Inflammatory macrophage (primary cell): ENCODE data around the gene SPATA32.

Experiments used
- DNase-seq, 2 donors: peaks; one replicate each; pipeline ENCODE4 v3.0.0-alpha.2; 2020 to 2022

SPATA32 gene

DNA sequence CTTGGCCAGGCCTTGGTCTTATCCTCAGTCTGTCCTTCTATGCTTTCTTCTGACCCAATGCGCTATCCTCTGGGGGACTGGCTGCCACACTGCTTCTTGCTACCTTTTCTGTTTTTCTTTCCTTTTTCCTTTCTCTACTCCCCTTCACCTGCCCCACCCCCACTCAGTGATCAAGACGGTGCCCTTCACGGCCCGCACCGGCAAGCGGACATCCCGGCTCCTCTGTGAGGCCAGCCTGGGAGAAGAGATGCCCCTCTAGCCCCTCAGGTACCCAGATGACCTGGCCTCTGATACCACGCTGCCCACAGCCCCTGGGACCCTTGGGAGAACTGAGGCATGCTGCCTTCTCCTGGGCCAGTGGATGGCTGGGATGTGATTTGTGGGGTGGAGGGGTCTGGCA is 15.6 kb downstream of the SPATA32 start:
- no peak for DNase-seq

DNA sequence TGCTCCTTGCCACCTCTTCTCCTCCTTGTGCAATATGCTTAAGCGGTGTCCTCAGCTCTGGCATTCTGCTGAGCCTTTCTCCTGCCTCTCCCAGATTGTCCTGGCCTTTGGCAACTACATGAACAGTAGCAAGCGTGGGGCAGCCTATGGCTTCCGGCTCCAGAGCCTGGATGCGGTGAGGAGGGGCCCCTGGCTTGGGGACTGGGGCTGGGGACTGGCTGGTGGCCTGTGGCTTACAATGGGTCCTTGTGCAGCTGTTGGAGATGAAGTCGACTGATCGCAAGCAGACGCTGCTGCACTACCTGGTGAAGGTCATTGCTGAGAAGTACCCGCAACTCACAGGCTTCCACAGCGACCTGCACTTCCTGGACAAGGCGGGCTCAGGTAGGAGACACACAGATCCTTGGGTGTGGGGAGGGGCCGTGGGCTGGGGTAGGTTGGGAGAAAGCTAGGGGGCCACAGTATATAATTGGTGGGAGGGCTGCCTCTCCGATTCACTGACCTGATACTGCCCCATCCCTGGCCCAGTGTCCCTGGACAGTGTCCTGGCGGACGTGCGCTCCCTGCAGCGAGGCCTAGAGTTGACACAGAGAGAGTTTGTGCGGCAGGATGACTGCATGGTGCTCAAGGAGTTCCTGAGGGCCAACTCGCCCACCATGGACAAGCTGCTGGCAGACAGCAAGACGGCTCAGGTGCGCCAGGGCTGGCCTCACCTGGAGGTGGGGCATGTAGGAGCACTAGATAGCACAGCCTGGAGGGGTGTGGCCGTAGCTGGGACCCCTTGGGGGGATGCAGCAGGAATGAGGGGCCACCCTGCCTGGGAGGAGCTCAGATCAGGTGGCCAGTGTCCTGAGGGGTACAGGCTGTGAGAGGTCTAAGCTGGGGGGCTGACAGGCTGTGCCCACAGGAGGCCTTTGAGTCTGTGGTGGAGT is 16.9 kb downstream of the SPATA32 start:
- no peak for DNase-seq

DNA sequence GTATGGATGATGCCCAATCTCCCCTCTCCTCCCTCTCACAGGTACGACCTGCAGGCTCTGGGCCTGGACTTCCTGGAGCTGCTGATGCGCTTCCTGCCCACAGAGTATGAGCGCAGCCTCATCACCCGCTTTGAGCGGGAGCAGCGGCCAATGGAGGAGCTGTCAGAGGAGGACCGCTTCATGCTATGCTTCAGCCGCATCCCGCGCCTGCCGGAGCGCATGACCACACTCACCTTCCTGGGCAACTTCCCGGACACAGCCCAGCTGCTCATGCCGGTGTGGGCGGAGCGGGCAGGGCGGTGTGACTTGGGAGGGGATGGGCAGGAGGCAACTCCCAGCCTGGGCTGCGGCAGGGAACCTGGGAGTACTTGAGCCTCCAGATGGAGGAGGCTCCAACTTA is 18.1 kb downstream of the SPATA32 start:
- no peak for DNase-seq

DNA sequence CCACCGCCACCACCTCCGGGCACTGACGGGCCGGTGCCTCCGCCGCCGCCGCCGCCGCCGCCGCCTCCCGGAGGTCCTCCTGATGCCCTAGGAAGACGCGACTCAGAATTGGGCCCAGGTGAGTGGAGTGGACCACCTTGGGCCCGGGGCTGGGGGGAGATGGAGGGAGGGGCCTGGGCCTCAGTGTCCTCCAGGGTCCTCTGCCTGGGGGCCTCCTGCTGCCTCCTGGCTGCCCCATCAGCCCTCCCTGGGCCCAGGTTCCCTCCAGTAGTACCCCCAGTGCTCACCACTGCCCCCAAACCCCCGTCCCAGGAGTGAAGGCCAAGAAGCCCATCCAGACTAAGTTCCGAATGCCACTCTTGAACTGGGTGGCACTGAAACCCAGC is 19.9 kb downstream of the SPATA32 start:
- no peak for DNase-seq

DNA sequence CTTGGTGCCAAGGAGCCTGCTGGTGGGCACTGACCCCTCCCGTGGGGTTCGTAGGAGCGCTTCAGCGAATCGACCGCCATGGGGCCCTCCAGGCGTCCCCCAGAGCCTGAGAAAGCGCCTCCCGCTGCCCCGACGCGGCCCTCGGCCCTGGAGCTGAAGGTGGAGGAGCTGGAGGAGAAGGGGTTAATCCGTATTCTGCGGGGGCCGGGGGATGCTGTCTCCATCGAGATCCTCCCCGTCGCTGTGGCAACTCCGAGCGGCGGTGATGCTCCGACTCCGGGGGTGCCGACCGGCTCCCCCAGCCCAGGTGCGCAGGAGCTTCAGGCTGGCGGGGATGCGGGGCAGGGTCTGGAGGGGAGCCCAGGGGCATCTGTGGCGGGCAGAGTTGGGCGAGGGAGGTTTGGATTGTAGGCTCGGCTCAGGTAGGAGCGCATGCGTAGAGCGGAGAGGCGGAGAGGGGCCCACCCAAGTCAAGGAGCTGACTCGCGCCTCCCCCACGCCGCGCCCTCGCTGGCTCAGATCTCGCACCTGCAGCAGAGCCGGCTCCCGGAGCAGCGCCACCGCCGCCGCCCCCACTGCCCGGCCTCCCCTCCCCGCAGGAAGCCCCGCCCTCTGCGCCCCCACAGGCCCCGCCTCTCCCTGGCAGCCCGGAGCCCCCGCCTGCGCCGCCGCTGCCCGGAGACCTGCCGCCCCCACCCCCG is 20.4 kb downstream of the SPATA32 start:
- DNase-seq, result no peak

DNA sequence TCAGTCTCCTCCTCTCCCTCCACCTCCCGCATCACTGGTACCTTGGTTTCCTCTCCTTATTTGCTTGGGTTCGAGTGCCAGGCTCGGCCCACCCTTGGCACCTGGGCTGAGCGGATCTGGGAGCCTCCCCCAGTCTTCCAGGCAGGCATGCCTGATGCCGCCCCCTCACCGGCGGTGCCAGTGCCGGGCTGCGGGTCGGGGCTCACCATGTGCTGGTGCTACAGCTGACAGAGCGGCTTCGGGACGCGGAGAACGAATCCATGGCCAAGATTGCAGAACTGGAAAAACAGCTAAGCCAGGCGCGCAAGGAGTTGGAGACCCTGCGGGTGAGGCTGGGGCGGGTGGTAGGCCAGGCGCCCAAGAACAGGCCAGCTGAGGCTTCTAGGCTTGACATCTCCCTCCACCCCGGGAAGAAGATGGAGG is 21.0 kb downstream of the SPATA32 start:
- no peak for DNase-seq

DNA sequence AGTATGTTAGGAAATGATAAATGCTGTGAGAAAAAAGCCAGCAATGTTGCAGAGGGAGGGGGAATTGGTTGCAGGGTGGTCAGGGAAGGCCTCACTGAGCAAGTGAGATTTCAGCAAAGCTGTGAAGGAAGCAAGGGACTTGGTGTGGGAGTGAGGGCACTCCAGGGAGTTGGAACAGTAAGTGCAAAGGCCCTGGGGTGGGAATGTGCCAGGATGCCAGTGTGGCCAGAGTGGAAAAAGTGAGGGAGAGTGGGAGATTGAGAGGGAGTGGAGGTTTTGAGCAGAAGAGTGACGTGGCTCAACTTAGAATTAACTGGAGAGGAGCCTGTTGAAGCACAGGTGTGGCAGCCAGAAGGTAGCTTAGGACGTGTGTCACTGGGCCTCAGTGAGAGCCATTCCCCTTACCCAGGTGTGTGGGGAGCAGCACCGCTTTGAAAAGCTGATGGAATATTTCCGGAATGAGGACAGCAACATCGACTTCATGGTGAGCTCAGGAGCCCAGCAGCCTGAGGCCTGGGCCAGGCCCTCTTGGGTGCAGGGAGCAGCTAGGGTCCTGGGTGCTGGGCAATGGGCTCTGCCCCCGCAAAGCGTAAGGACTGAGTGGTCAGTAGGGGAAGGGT is 23.6 kb downstream of the SPATA32 start:
- DNase-seq, result no peak

DNA sequence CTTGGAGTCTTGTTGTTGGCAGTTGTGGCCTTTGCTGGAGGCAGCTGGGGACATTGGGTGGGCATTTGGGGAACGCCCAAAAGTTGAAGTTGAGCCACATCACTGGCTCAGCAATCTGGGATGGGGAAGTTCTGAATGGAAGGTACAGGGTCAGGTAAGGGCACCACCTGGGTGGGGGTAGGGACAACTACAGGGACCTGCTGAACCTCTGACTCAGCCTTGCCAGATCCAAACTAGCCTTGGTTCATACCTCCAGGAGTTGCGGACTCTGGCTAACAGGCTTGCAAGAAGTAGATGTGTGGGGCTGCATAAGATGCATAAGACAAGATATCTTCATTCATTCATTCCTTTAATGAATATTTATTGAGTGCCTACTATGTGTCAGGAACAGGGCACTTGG is 24.2 kb downstream of the SPATA32 start:
- DNase-seq, result no peak

DNA sequence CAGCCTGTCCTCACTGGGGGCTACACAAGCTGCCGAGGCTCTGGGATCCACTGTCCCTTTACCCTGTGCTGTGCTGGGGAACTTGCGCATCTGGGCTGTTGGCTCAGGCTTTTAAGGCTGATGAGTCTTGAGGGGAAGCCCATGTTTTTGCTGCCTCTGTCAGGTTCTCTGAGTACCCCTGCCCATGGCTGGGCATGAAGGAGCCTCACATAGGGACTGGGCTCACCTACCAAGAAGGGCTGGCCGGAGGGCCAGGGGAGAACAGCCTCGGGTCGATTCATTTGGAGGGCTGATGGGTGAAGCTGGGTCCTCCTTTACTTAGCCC is 25.6 kb downstream of the SPATA32 start:
- no peak for DNase-seq

DNA sequence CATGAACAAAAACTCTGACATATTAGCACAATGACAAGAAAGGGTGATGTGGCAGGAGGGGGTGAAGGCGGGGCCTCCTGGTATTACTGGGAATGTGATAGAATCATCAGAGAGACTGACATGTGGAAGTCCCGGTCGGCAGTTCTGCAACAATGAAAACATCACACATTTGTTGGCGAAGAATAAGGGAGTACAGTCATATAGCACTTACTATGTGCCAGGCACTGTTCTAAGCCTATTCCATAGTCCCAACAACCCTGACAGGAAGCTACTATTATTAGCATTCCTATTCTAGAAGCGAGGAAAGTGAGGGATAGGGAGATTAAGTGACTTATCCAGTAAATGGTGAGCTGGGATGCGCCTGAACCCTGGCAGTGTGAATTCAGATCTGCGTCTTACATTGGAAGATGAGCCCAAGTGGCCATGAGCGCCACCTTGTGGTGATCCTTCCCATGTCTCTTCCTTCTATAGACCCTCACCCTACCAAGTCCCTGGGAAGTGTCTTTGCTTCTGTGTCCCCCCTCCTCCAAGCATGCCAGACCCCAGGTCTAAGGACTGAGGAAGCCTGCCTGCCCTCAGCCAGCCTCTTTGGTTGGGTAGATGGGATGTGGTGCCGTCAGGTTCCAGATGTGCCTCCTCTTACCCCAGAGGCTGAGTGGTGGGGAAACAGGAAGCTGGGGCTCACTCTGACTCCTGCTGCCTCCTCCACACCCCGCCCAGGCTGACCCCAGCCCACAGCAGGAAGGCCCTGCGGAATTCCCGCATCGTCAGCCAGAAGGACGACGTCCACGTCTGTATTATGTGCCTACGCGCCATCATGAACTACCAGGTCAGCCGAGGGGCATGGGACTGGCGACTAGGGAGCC is 26.2 kb downstream of the SPATA32 start:
- peak; percentile 78 for DNase-seq

DNA sequence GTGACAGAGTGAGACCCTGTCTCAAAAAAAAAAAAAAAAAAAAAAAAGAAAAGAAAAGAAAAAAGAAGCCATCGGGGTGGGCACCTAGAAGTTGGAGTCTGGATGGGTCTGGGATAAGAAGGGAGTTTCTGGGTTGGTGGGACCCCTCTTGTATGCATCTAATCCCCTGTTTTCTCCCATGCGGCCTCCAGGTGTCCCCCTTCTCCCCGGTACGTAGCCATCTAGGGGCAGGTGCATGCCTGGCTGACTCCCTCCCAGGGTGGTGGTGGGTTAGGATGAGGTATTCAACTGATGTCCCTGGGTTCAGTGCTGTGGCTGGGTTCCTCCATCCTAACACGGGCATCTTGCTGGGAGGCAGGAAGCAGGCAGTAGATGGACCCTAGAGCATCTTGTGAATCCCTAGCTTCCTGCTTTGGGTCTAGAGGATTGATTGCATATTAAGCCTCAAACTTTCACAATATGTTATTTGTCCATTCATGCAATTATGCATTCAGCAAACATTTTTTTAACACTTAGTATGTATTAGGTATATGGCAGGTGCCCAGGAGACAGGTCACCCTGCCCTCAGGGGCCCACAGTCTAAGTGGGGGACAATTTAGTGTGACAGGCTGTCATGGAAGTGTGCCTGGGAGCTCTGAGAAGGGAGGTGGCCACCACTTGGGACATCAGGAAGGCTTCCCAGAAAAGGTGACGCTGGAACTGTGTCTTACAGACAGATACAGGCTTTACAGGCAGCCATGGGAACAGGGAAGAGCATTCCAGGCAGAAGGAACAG is 27.1 kb downstream of the SPATA32 start:
- DNase-seq, result peak in 1 of 2 donors; percentile 62

DNA sequence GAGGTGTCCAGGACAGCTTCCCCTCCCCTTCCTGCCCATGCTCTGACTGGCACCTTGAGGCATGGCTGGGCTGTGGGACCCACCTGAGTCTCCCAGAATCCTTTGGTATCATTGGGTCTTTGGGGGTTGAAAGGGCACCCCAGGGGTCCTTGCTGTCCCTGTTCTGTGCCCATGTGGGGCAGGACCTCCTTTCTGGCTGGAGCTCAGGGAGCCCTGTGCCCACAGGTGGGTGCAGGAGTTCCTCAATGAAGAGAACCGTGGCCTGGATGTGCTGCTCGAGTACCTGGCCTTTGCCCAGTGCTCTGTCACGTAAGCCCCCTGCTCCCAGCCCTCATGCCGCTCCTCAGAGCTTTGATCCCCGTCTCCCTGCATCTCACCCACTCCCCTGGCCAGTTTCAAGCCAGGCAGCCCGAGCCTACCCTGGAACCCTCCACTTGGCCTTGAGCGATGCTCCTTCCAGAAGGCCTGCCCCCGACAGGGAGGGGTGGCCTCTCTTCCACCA is 28.4 kb downstream of the SPATA32 start:
- DNase-seq, result no peak

DNA sequence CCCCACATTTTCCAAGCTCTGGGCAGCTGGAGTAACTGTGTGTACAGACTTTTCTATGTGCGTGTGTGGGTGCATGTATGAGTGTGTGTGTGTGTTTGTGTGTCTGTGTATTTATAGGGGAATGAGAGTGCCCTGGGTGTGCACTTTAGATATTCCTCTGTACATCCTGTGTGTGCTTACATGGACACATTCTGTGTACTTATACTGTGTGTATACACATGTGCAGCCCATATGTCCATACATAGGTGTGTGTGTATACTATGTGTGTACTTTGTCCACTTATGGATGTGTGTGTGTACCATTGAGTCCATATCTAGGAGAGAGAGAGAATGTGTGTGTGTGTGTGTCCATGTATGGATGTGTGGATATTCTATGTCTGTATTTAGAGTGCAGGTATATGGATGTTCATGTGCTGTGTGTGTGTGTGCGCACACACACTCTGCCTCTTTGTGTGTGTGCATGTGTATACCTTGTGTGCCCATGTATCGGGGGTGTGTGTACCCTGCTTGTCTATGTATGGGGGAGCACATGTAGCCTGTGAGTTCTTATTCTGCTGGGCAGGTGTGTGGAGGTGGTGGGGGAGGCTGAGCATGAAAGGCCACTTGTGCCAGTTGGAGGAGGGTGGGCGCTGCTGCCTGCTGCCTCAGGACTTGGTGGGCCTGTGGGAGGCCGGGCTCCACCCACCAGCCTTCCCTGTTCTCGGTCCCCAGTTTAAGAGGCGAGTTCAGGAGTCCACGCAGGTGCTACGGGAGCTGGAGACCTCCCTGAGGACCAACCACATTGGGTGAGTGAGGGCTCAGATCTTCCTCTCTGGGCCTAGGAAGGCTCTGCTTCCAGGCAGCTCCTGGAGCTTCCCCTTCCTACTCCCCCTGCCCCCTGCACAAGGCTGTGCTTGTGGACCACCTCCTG is 29.1 kb downstream of the SPATA32 start:
- no peak for DNase-seq

DNA sequence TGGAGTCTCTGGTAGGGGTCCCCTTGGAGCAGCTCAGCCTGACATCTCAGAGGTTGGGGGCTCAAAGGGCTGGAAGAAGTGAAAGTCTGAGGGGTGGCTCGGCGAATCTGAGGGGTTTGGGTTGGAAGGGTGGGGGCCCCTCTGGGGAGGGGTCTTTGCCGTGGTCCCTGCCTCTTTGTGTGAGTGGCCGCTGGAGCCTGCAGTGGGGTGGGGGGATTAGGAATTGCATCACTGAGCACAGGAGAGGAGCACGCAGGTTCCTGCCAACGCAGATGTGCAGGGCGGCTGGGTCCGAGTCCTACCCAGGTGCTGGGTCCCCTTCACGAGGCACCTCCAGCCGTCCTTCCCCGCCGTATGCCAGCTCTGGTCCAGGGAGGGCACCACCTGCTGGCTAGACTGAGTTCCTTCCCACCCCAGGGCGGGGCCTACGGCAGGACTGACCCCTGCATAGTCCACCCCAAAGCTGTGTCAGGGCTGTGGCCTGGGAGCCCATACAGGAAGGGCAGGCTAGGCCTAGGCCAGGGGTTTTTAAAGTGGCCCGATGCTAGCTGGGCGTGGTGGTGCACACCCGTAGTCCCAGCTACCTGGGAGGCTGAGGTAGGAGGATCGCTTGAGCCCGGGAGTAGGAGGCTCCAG is 30.3 kb downstream of the SPATA32 start:
- DNase-seq, result peak in 1 of 2 donors; percentile 40

DNA sequence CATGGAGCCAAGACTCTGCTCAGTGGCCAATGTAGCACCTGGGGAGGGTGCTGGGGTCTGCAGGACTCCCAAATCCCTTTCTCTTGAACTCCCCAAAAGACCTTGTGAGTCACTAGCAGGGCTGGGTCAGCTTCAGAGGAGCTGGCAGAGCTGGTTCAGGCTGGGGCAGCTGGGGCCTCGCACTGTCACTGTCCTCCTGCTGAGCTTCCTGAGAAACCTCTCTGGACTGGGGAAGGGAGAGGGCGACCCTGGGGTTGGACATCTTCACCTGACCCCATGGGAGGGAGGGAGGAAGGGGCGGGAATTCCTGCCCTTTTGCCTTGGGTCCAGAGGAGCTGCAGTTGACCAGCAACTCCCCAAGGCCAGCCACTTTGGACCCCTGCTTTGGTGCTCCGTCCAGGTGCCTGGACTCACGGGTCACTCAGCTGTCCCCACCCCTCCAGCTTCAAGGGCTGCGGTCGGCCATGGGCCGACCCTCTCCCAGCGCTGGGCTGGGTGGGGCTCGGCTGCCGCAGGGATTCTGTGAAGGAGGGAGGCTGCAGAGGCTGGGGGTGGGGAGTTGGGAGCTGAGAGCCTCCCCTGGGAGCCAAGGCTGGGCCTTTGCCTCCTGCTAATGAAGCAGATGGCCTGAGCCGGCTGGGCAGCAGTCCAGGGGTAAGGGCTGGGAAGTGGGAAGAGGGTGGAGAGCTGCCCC is 31.0 kb downstream of the SPATA32 start:
- DNase-seq, result no peak

DNA sequence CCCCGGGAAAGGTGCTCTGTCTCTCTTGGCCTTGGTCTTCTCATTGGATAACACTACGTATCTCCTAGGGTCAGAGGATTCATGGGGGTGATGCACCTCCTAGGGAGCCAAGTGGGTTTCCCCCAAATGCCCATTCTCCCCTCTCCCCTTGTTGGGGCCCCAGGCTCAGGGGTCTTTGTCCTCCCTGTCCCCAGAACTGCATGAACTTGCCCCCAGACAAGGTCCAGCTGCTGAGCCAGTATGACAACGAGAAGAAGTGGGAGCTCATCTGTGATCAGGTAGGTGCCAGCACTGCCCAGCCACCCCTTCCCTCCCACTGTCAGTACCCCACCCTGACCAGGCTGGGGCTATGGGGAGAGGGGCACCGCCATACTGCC is 31.5 kb downstream of the SPATA32 start:
- no peak for DNase-seq

DNA sequence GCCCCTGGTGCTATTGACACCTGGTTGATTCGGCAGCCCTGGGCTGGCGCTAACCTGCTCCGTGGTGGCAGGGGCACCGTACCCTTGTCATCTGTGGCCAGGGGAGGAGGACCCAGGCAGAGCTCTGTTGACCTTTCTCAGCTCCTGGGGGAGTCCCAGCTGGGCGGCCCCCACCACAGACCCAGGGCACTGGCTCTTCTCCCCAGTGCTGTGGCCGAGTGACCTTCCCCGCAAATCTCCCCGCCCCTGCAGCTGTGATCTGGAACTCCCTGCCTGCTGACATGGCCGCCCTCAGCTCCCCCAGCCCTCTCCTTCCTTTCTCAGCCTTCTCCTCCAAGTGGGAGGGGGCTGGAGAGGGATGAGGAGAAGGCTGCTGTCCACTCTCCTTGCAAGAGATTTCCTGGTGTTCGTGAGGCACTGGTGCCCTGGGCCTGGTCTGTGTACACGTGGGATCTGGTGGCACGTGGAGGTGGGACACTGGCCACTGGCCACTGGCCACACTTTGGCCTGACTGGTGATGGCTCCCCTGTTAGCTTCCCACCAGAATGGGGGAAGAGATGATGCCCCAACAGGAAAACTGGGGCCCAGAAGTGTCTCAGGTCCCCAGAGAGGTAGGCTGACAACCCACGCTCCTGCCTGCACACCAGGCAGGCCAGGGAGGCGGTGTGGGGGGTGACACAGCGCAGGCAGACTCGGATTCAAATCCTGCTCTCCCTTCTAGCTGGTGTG is 32.0 kb downstream of the SPATA32 start:
- DNase-seq, result peak in 1 of 2 donors; percentile 47

DNA sequence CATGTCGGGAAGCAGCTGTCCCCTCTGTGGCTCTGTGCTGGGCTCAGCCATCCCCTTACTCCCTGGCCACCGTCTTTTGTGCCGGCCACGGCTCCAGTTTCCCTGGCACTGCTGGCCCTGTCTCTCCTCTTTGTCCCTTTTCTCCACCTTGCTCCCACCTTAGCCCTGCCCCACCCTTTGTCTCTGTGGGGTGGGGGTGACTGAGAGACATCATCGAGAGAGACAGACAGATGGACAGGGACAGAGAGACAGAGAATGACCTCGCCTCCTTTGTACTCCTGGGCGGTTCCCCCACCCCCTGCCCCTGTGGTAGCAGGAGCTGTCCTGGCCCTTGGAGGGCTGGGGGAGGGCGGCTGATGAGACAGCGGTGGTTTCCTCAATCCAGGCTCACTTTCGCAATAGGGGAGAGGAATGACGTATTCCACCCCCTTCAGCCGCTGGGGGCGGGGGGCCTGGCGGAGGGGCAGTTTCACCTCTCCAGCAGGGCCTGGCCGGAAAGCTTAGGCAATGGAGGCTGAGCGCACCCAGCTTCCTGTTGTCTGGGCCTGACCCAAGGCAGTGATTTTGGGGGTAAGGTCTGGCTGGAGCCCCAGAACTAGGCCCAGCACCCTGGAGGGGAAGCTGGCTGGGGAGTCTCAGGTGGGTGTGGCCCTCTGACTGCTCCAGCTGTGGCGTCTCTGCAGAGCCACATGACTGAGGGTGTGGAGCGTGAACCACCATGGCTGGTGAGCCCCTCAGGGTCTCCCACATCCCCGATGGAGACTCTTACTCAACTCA is 32.9 kb downstream of the SPATA32 start:
- DNase-seq, result peak; percentile 99
